Measurements from ENCODE around the gene PTPRH. TPM values are rescaled to one million over a fixed set of nuclear protein-coding genes. Genes with fewer than 3 reads are reported as not detected.

Gene PTPRH
- total RNA-seq, 4 donors from 2014 or later, result 26.4 to 261 (median 246) TPM

DNA sequence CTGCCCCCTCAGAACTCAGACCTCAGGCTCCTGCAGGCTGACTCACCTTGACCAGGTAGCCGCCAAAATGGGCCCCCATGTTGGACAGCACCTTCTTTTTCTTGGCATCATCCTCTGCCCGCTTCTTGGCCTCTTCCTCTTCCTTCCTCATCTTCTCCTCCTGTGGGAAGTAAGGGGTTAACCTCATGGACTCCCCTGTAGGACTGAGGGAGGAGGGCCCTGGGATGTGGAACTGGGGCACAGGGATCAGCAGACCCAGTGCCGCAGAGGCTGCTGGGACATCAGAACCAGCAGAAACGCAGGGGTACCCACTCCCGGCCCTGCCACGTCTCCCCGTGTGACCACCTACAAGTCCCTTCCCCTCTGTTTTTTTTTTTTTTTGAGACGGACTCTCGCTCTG, 71.4 kb downstream of the PTPRH start:
- H3K9me3 ChIP-seq, result no peaks in the 10 kb centered on the region
- H3K4me3 ChIP-seq, result no peak overlapping the region
- H3K4me1 ChIP-seq, result no peaks in the 10 kb centered on the region
- no peak overlapping the region for H3K27ac ChIP-seq
- DNase-seq, result no peak
- TF ChIP-seq, protein P1, sequence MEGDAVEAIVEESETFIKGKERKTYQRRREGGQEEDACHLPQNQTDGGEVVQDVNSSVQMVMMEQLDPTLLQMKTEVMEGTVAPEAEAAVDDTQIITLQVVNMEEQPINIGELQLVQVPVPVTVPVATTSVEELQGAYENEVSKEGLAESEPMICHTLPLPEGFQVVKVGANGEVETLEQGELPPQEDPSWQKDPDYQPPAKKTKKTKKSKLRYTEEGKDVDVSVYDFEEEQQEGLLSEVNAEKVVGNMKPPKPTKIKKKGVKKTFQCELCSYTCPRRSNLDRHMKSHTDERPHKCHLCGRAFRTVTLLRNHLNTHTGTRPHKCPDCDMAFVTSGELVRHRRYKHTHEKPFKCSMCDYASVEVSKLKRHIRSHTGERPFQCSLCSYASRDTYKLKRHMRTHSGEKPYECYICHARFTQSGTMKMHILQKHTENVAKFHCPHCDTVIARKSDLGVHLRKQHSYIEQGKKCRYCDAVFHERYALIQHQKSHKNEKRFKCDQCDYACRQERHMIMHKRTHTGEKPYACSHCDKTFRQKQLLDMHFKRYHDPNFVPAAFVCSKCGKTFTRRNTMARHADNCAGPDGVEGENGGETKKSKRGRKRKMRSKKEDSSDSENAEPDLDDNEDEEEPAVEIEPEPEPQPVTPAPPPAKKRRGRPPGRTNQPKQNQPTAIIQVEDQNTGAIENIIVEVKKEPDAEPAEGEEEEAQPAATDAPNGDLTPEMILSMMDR (IDR thresholded peaks at IDR 0.05), result no peak
- no peak for TF ChIP-seq POLR2A (IDR thresholded peaks at IDR 0.05)
- peaks cover 0 to 6% of the 10 kb centered on the region in 2 donors for H3K27me3 ChIP-seq
- H3K36me3 ChIP-seq, result no peaks in the 10 kb centered on the region

DNA sequence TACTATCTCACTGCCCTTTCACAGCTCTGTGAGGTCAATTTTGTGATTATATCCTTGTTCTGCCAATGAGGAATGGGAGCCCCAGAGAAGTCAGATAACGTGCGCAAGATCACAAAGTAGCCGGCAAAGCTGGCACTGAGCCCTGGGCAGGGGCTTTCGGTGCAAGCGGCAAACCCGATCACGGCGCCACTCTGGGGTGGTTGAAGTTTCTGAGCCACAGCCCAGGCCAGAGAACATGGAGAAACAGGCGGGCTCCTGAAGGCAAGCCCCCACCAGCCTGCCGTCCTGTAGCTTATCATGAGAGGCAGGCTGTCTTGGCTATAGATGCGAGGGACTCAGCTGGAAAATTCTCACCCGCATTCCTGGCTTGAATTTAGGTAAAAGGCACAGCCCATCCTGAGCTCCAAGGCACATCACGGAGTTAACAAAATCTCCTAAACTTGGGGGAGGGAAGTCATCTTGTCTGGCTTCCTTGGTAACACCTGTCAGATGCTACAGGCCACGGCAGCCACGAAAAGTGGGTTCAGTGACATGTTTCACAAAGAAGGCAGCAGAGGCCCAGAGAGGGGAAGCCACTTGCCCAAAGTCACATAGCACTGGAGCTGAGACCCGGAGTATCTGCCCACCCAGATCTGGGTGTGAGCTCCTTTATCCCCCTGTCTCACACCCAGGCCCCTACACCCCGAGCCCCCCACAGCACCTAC, 72.8 kb downstream of the PTPRH start:
- DNase-seq, result no peak
- H3K27me3 ChIP-seq, result peaks cover 0 to 2% of the 10 kb centered on the region in 2 donors
- H3K27ac ChIP-seq, result no peak overlapping the region
- H3K4me1 ChIP-seq, result no peaks in the 10 kb centered on the region
- no peak for TF ChIP-seq POLR2A (IDR thresholded peaks at IDR 0.05)
- TF ChIP-seq, protein P1 (IDR thresholded peaks at IDR 0.05), result no peak
- no peaks in the 10 kb centered on the region for H3K36me3 ChIP-seq
- H3K4me3 ChIP-seq, result no peak overlapping the region
- H3K9me3 ChIP-seq, result no peaks in the 10 kb centered on the region

DNA sequence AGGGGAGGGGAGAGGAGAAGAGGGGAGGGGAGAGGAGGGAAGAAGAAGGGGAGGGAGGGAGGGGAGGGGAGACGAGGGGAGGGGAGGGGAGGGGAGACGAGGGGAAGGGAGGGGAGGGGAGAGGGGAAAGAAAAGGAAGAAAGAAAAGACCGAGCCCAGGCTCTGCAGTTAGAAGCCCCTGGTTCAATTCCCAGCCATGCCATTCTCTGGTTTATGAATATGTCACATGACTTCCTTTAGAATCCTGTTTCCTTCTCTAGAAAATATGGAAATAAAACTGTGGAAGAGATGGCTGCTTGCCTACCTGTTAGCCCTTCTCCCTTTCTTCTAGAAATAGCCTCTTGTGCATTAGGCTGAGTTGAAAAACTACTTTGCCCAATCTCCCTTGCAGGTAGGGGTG, 74.6 kb downstream of the PTPRH start:
- H3K4me1 ChIP-seq, result no peaks in the 10 kb centered on the region
- DNase-seq, result no peak
- no peak overlapping the region for H3K4me3 ChIP-seq
- H3K27ac ChIP-seq, result no peak overlapping the region
- no peak for TF ChIP-seq POLR2A (IDR thresholded peaks at IDR 0.05)
- TF ChIP-seq, protein P1 (IDR thresholded peaks at IDR 0.05), result no peak
- no peaks in the 10 kb centered on the region for H3K27me3 ChIP-seq
- H3K9me3 ChIP-seq, result no peaks in the 10 kb centered on the region
- H3K36me3 ChIP-seq, result no peaks in the 10 kb centered on the region

DNA sequence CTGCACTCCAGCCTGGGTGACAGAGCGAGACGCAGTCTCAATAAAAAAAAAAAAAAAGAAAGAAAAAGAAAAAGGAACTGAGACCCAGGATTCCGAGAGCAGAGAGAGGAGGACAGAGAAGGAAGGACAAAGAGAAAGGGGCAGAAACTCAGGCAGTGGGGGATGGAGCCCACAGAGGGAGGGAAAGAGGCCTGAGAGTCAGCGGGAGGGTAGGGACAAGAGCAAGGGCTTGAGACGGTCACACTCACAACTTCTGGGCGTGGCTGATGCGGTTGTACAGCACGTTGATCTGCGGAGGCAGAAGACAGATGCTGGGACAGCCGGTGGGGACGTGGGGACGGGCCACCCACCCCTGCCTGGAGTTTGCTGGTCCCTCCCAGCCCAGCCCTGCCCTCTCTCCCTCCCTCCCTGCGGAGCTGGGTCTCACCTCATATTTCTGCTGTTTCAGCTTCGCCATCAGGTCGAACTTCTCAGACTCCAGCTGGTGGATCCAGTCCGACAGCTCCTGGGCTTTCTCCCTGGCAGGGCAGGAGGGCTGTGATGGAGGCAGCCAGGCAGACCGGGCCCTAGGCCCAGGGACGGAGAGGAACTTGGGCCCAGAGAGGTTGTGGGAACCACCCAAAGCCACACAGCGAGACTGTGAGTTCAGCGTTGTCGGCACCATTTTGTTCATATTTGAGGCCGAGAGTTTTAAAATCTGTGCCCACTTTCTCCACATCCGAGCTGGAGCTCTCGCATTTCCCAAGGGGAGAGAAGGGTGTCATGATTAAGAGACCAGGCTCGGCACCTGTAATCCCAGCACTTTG, 75.5 kb downstream of the PTPRH start:
- no peaks in the 10 kb centered on the region for H3K36me3 ChIP-seq
- no peaks in the 10 kb centered on the region for H3K27me3 ChIP-seq
- TF ChIP-seq POLR2A (IDR thresholded peaks at IDR 0.05), result no peak
- TF ChIP-seq, protein P1 (IDR thresholded peaks at IDR 0.05), result no peak
- no peaks in the 10 kb centered on the region for H3K9me3 ChIP-seq
- H3K4me3 ChIP-seq, result no peak overlapping the region
- H3K27ac ChIP-seq, result no peak overlapping the region
- no peaks in the 10 kb centered on the region for H3K4me1 ChIP-seq
- no peak for DNase-seq

DNA sequence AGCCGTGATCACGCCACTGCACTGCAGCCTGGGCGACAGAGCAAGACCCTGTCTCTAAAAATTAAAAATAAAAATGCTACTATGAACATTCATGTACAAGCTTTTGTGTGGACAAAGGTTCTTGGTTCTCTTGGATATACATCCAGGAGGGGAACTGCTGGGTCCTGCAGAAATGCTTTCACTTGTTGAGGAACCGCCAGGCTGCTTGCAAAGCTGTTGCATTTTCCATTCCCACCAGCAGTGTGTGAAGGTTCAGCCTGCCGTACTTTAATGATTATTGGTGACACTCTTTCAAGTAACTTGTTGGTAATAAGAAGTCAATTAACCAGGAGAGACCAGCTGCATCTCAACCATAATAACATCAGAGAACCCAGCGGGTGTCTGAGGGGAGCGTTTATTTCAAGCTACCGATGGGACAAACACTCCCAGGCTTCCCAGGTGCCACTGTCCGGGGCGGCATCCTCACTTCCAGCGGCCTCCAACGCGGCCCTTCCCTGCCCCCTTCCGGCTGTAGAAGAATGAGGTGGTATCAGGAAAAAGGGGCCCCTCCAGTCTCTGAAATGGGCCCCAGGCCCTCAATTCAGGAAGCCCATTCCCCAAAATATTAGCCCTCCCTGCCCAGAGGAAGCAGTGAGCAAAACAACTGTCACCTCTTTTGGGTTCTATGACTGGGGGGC, 76.7 kb downstream of the PTPRH start:
- H3K27me3 ChIP-seq, result no peaks in the 10 kb centered on the region
- no peaks in the 10 kb centered on the region for H3K4me1 ChIP-seq
- no peak for TF ChIP-seq POLR2A (IDR thresholded peaks at IDR 0.05)
- TF ChIP-seq, protein P1 (IDR thresholded peaks at IDR 0.05), result no peak
- no peak overlapping the region for H3K4me3 ChIP-seq
- H3K9me3 ChIP-seq, result no peaks in the 10 kb centered on the region
- H3K27ac ChIP-seq, result no peak overlapping the region
- no peaks in the 10 kb centered on the region for H3K36me3 ChIP-seq
- no peak for DNase-seq
